Spinal cord (tissue), 10 donors: Measurements from ENCODE around the gene PLXNB1. TPM values are rescaled to one million over a fixed set of nuclear protein-coding genes. Genes with fewer than 3 reads are reported as not detected.
"Not testable (repeated sequence)": the region's sequence is repeated elsewhere in the genome, so short reads cannot be mapped to it uniquely, and the experiment has no call there.

ENCODE experiments used
- DNase-seq, 6 donors: peaks; one replicate each; pipeline versions ENCODE4 v3.0.0 to v3.0.0-alpha.2; 2013 to 2015; ENCODE audit warnings: low spot score in 6 of 6, low read depth in 4 of 6
- H3K27ac ChIP-seq: one replicate; pipeline ENCODE4 v1.5.1; 2013; ENCODE audit warnings: low read depth, low read length, control low read depth
- H3K27me3 ChIP-seq: one replicate; pipeline ENCODE4 v1.6.1; 2013; ENCODE audit warnings: low read length; ENCODE audit not compliant: control insufficient read depth, insufficient read depth
- H3K36me3 ChIP-seq: one replicate; pipeline ENCODE4 v1.6.1; 2013; ENCODE audit warnings: low read length; ENCODE audit not compliant: control insufficient read depth, insufficient read depth
- H3K4me1 ChIP-seq: one replicate; pipeline ENCODE4 v1.6.1; 2013; ENCODE audit warnings: low read length; ENCODE audit not compliant: control insufficient read depth, insufficient read depth
- H3K4me3 ChIP-seq: one replicate; pipeline ENCODE4 v1.5.1; 2013; ENCODE audit warnings: low read depth, low read length, control low read depth
- H3K9me3 ChIP-seq: one replicate; pipeline ENCODE4 v1.6.1; 2013; ENCODE audit warnings: low read length; ENCODE audit not compliant: control insufficient read depth, insufficient read depth
- WGBS: methylation state at CpG from one replicate; pipeline ENCODE4 v1.1.5; 2013; ENCODE audit warnings: missing lambda C conversion rate; ENCODE audit not compliant: insufficient coverage; 5-methylcytosine and 5-hydroxymethylcytosine counted together
- polyA plus RNA-seq, 2 donors: library from polyadenylated mRNA; unstranded; fragments of 120-200 nt; gene quantifications; one replicate each; pipeline ENCODE4 v1.2.1, GENCODE V29; 2013; ENCODE audit not compliant: insufficient read length in 2 of 2
- total RNA-seq, 2 donors: library from RNA; depleted of rRNA in 1 of 2; stranded (reverse); fragments of 120-200 nt in 1 of 2; fragments of >200 nt in 1 of 2; gene quantifications; one replicate each; pipeline versions ENCODE4 v1.2.3 to v1.2.4, GENCODE V29; 2013 to 2014
- donor health status: healthy.

Gene PLXNB1
- total and polyA plus RNA-seq, 4 donors: 37.6 to 133 (median 96.7) TPM

DNA sequence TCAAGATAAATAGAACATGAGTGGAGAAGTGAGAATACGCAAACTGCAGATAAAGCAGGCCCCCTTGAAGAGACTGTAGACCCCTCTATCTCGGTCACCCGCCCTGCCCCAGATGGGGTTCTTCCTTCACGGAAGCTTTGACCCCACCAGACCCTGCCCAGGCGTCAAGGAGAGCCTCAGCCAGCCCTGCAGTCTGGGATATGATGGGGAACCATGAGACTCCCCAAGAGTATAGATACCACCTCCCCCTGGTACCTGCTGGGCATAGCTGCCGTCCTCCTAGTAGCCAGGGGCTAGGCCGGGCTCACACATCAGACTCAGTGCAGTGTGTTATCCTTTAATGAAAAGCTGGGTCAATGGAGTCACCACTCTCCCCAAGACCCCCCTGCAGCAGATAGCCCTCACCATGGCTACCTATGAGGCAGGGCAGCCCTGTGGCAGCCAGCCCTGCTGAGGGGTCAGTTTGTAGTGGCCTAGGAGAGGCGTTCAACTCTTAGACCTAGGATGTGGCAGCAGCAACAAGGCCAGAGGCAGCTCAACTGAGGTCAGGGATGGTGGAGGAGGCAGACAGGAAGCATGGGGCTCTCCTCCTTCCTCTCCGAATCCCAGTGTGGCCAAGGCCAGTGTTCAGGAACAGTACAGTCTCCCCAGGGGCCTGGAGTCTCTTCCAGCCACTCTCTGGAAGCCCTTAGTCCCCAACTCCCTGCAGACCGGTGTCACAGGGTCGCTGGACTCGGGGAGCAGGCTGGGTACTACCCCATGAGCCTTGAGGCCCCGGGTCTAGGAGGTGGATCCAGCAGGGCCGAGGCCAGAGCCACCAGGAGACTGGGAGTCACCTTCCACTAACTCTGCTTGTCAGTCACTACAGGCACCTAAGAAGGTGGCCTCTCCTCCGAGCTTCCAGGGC, 26.1 kb downstream of the PLXNB1 start:
- no peaks in the 10 kb centered on the region for H3K9me3 ChIP-seq
- H3K27ac ChIP-seq: no peak overlapping the region
- H3K4me3 ChIP-seq: no peak overlapping the region
- peaks cover 2% of the 10 kb centered on the region for H3K4me1 ChIP-seq
- H3K27me3 ChIP-seq: no peaks in the 10 kb centered on the region
- peaks cover 71% of the 10 kb centered on the region for H3K36me3 ChIP-seq
- 92% methylated on average over 12 of the region's 15 CpGs for WGBS
- DNase-seq: no peak

GRCh38 chr3:48402907-48403306, 27.0 kb downstream of the PLXNB1 start:
- whole genome bisulfite sequencing: 92% methylated on average over 1 of the region's 3 CpGs
- no peaks in the 10 kb centered on the region for H3K9me3 ChIP-seq
- H3K4me3 ChIP-seq: no peak overlapping the region
- H3K27me3 ChIP-seq: no peaks in the 10 kb centered on the region
- H3K4me1 ChIP-seq: peaks cover 5% of the 10 kb centered on the region
- no peak overlapping the region for H3K27ac ChIP-seq
- peaks cover 62% of the 10 kb centered on the region for H3K36me3 ChIP-seq
- no peak for DNase-seq

- Histone ChIP-seq H3K27me3 (no peaks in the 10 kb centered on the region), H3K4me1 (peaks cover 5% of the 10 kb centered on the region), H3K9me3 (no peaks in the 10 kb centered on the region), H3K27ac (no peak overlapping the region), H3K36me3 (peaks cover 57% of the 10 kb centered on the region), H3K4me3 (no peak overlapping the region)
- DNase-seq: peak in 1 of 6 donors; percentile 23
- 92% methylated on average over 3 of the region's 8 CpGs for WGBS
Measured at GRCh38 chr3:48402281-48402732, 27.6 kb downstream of the PLXNB1 start.

DNA sequence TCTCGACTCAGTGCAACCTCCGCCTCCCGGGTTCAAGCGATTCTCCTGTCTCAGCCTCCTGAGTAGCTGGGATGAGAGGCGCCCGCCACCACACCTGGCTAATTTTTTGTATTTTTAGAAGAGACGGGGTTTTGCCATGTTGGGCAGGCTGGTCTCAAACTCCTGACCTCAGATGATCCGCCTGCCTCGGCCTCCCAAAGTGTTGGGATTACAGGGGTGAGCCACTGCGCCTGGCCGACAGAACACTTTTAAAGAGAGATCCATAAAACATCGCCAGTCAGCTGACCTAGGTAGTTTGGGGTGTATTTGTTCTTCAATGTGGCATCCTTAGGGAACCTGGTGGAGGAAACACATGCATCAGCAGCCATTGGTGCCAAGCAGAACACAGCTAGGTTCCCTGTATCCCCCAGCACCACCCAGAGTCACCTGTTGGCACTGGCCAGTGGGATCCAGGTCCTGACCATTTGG, 28.4 kb downstream of the PLXNB1 start:
- not testable (repeated sequence) for H3K9me3 ChIP-seq, DNase-seq, H3K27ac ChIP-seq, H3K4me1 ChIP-seq, H3K27me3 ChIP-seq, H3K4me3 ChIP-seq
- WGBS: 97% methylated on average over 11 of the region's 12 CpGs
- H3K36me3 ChIP-seq: peaks cover 49% of the 10 kb centered on the region

- 80% methylated on average over 6 of the region's 6 CpGs for WGBS
- no peaks in the 10 kb centered on the region for H3K27me3 ChIP-seq
- peaks cover 5% of the 10 kb centered on the region for H3K4me1 ChIP-seq
- no peak overlapping the region for H3K4me3 ChIP-seq
- DNase-seq: peak in 4 of 6 donors; percentile 25 to 78 (median 52)
- H3K27ac ChIP-seq: no peak overlapping the region
- peaks cover 43% of the 10 kb centered on the region for H3K36me3 ChIP-seq
- no peaks in the 10 kb centered on the region for H3K9me3 ChIP-seq
Measured at GRCh38 chr3:48400824-48401433, 29.0 kb downstream of the PLXNB1 start.

GRCh38 chr3:48399387-48400172, 30.3 kb downstream of the PLXNB1 start:
- Histone ChIP-seq H3K27me3 (no peaks in the 10 kb centered on the region), H3K4me1 (peaks cover 5% of the 10 kb centered on the region), H3K36me3 (peaks cover 30% of the 10 kb centered on the region), H3K4me3 (no peak overlapping the region), H3K27ac (no peak overlapping the region), H3K9me3 (no peaks in the 10 kb centered on the region)
- DNase-seq: peak in 1 of 6 donors; percentile 35
- WGBS: 76% methylated on average over 3 of the region's 4 CpGs

DNA sequence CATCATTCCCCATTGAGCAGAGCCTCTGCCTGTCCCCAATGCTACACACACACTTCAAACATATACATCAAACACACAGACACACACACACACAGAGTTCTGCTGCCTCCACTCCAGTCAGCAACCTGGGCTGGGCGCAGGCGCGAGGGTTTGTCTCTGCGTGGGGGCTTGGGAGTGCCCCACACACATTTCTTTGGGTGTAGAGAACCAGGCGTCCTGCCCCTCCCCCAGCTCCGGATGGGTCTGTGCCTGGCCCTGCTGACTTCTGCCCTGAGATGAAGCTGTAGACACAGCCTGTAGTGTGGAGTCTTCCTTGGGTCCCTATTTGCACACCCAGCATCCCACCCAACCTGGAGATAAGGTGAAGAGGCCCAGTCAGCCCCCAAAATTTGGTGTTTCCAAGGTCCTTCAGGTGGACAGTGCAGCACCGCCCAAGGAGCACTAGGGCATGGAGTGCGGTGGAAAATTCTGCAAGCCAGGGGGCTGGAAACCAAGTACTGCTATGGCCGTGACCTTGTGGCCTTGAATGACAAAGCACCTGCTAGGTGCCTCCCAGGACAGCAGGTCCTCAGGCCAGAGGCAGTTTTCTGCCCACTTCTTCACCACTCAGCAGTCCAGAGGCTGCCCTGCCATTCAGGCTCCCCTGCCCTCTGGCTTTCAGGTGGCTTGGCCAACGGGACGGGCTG, 31.0 kb downstream of the PLXNB1 start:
- WGBS: 52% methylated on average over 11 of the region's 11 CpGs
- Histone ChIP-seq H3K36me3 (peaks cover 22% of the 10 kb centered on the region), H3K27me3 (no peaks in the 10 kb centered on the region), H3K4me1 (peaks cover 5% of the 10 kb centered on the region), H3K27ac (no peak overlapping the region), H3K4me3 (no peak overlapping the region), H3K9me3 (no peaks in the 10 kb centered on the region)
- no peak for DNase-seq

DNA sequence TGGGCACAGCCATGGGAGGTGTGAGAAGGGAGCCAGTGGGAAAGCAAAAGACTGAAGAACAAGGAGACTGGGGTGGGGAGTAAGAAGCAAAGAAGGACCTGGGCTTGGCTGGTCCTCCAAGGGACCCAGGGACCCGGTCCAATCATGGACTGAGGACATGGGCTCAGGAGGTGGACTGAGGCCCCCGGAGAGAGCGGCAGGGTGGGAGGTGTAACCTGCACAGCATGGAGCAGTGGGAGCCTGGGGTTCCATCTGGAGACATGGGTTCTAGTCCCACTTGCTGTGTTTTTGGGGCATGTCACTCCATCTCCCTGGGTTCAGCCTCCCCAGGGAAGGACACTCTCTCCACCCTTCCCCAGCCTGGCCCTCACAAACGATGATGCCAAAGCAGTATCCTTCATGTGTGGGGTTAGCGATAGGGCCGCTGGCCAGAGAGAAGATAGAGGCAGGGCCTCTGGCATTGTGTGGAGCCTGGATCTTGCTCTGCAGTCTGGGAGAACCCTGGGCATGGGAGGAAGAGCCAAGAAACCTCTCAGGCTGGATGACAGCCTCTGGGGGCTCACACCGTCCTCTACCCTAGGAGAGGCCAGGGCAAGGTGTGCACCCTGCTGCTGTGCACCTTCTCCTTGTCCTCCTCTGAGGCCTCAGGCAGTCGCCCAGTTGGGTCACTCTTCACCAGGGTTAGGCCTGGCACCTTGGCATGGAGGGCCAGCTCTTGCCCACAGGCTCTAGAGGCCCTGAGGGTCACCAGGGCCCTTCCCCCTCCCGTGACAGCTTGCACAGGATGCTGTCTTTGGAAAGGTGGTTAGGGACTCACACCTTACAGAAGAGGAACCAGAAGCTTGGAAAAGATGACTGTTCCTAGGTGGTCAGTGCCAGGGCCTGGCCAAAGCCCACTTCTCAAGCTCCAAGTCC, 31.9 kb downstream of the PLXNB1 start:
- Histone ChIP-seq H3K36me3 (peaks cover 14% of the 10 kb centered on the region), H3K9me3 (no peaks in the 10 kb centered on the region), H3K27me3 (no peaks in the 10 kb centered on the region), H3K4me1 (peaks cover 5% of the 10 kb centered on the region), H3K4me3 (no peak overlapping the region), H3K27ac (no peak overlapping the region)
- no peak for DNase-seq
- WGBS: 75% methylated on average over 8 of the region's 9 CpGs
